Neural progenitor cell (in vitro differentiated cells): ENCODE results near the gene LRBA.

Experiments
- EZH2phosphoT487 ChIP-seq: fragments of 200-600 bp; sonication (generic); IDR thresholded peaks from 2 replicates; pipeline ENCODE4 v1.6.1; 2017; ENCODE audit warnings: antibody characterized with exemption
- TF ChIP-seq, protein P1 (sequence below): fragments of 200-600 bp; sonication (generic); IDR thresholded peaks from 2 replicates; pipeline ENCODE4 v1.5.1; 2017; ENCODE audit warnings: antibody characterized with exemption, mild to moderate bottlenecking

DNA sequence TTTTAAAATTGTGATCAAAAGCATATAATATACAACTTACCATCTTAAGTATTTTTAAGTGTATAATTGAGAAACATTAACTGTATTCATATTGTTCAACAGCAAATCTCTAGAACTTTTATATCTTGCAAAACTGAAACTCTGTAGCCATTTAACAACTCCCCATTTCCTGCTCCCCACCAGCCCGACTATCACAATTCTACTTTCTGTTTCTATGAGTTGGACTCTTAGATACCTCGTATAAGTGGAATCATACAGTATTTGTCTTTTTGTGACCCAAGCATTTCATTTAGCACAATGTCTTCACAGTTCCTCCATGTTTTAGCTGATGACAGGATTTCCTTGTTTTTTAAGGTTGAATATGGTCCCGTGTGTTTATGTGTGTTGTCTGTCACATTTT, 106.0 kb downstream of the LRBA start:
- TF ChIP-seq, protein P1, sequence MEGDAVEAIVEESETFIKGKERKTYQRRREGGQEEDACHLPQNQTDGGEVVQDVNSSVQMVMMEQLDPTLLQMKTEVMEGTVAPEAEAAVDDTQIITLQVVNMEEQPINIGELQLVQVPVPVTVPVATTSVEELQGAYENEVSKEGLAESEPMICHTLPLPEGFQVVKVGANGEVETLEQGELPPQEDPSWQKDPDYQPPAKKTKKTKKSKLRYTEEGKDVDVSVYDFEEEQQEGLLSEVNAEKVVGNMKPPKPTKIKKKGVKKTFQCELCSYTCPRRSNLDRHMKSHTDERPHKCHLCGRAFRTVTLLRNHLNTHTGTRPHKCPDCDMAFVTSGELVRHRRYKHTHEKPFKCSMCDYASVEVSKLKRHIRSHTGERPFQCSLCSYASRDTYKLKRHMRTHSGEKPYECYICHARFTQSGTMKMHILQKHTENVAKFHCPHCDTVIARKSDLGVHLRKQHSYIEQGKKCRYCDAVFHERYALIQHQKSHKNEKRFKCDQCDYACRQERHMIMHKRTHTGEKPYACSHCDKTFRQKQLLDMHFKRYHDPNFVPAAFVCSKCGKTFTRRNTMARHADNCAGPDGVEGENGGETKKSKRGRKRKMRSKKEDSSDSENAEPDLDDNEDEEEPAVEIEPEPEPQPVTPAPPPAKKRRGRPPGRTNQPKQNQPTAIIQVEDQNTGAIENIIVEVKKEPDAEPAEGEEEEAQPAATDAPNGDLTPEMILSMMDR, result no peak
- no peak for TF ChIP-seq EZH2phosphoT487
